PC-9 (cell line): ENCODE results near the gene HSPB7. TPM values are rescaled to one million over a fixed set of nuclear protein-coding genes. Genes with fewer than 3 reads are reported as not detected.

Experiments used
- BruUV-seq: library from RNA; stranded (reverse); fragments of 400-500 nt; replicated peaks from 2 replicates; lab custom pipeline; 2021; lab: Mats Ljungman, UMichigan
- CTCF ChIA-PET: fragments of 300-600 bp; sonication (Branson Sonifier 250); formaldehyde crosslinking; loops from one replicate; lab custom pipeline; 2022; ENCODE audit warnings: antibody characterized with exemption; lab: Charles Lee
- POLR2A ChIA-PET: fragments of 300-600 bp; sonication (Branson Sonifier 250); formaldehyde crosslinking; loops from one replicate; lab custom pipeline; 2022; ENCODE audit warnings: antibody characterized with exemption; ENCODE audit not compliant: unreplicated experiment; lab: Charles Lee
- DNase-seq, 2 experiments: peaks; one replicate each; pipeline versions ENCODE4 v3.0.0 to v3.0.0-alpha.2; 2015 to 2022; ENCODE audit warnings: mixed read lengths in 1 of 2
- H2AFZ ChIP-seq: fragments of 200-600 bp; sonication (generic); 2 replicates; pipeline ENCODE4 v1.8.1; 2017; ENCODE audit warnings: antibody characterized with exemption
- H3F3A ChIP-seq: fragments of 200-600 bp; sonication (generic); 2 replicates; pipeline ENCODE4 v1.8.1; 2017; ENCODE audit warnings: antibody characterized with exemption, mild to moderate bottlenecking, low read depth; ENCODE audit not compliant: insufficient read depth
- H3K27ac ChIP-seq: fragments of 200-600 bp; sonication (generic); 2 replicates; pipeline ENCODE4 v1.6.1; 2016; ENCODE audit warnings: mixed run types
- H3K27me3 ChIP-seq: fragments of 200-600 bp; sonication (generic); 2 replicates; pipeline ENCODE4 v1.6.1; 2016; ENCODE audit warnings: low read depth, mixed run types; ENCODE audit not compliant: insufficient read depth
- H3K36me3 ChIP-seq: fragments of 200-600 bp; sonication (generic); 2 replicates; pipeline ENCODE4 v1.6.1; 2016; ENCODE audit warnings: low read depth, mixed run types
- H3K4me1 ChIP-seq: fragments of 200-600 bp; sonication (generic); replicated peaks from 2 replicates; pipeline ENCODE4 v1.6.1; 2016; ENCODE audit warnings: mixed run types; ENCODE audit not compliant: insufficient read depth
- H3K4me2 ChIP-seq: fragments of 200-600 bp; sonication (generic); 2 replicates; pipeline ENCODE4 v1.6.1; 2017; ENCODE audit warnings: mixed run types
- H3K4me3 ChIP-seq: fragments of 200-600 bp; sonication (generic); 2 replicates; pipeline ENCODE4 v1.6.1; 2016; ENCODE audit warnings: mixed run types
- H3K79me2 ChIP-seq: fragments of 200-600 bp; sonication (generic); 2 replicates; pipeline ENCODE4 v1.6.1; 2017; ENCODE audit warnings: low read depth, mixed run types
- H3K9me2 ChIP-seq: fragments of 200-600 bp; sonication (generic); 2 replicates; pipeline ENCODE4 v1.8.1; 2017; ENCODE audit warnings: mild to moderate bottlenecking; ENCODE audit not compliant: insufficient read depth
- H3K9me3 ChIP-seq: fragments of 200-600 bp; sonication (generic); 2 replicates; pipeline ENCODE4 v1.8.1; 2016; ENCODE audit warnings: low read depth; ENCODE audit not compliant: insufficient read depth
- H4K20me1 ChIP-seq: fragments of 200-600 bp; sonication (generic); 2 replicates; pipeline ENCODE4 v1.8.1; 2017; ENCODE audit not compliant: insufficient read depth
- EZH2 ChIP-seq: fragments of 200-600 bp; sonication (generic); IDR thresholded peaks from 2 replicates; pipeline ENCODE4 v1.8.0; 2017; ENCODE audit warnings: antibody characterized with exemption, low read depth
- intact Hi-C: fragments of 100-400 bp; cut with micrococcal nuclease; formaldehyde crosslinking; loops from one replicate; pipeline ENCODE4 v1.10.0; 2022; ENCODE audit not compliant: unreplicated experiment
- total RNA-seq: library from RNA; stranded (reverse); gene quantifications from 2 replicates; pipeline ENCODE4 v1.2.3, GENCODE V29; 2021
- TF ChIP-seq, protein P1 (sequence below): fragments of 200-600 bp; sonication (generic); conservative IDR thresholded peaks from 2 replicates; pipeline ENCODE4 v1.6.1; 2017; ENCODE audit warnings: mixed run types, antibody characterized with exemption, mild to moderate bottlenecking, moderate library complexity

The HSPB7 gene
- total RNA-seq, 1 experiment from 2014 or later: not detected

DNA sequence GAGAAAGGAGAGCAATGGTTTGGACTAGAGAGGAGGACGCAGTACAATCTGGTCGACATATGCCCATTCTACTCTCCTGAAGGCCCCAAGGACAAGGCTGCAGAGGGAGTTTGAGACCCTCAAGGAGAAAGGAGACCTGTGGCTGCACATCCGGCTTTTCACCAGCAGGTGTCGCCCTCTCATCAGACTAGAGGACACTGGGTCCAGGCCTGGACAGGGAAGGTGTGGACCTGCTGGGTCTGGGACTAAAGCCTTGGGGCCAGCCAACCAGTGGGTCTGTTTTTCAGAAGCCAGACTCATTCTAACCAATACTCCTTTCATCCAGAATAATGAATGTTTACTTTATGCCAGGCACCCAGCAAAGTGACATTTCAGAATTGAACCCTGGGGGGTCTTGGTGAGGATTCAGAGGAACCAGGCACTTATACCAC lies 8.8 kb downstream of the HSPB7 start:
- TF ChIP-seq, protein P1, sequence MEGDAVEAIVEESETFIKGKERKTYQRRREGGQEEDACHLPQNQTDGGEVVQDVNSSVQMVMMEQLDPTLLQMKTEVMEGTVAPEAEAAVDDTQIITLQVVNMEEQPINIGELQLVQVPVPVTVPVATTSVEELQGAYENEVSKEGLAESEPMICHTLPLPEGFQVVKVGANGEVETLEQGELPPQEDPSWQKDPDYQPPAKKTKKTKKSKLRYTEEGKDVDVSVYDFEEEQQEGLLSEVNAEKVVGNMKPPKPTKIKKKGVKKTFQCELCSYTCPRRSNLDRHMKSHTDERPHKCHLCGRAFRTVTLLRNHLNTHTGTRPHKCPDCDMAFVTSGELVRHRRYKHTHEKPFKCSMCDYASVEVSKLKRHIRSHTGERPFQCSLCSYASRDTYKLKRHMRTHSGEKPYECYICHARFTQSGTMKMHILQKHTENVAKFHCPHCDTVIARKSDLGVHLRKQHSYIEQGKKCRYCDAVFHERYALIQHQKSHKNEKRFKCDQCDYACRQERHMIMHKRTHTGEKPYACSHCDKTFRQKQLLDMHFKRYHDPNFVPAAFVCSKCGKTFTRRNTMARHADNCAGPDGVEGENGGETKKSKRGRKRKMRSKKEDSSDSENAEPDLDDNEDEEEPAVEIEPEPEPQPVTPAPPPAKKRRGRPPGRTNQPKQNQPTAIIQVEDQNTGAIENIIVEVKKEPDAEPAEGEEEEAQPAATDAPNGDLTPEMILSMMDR: peak; percentile 94
- TF ChIP-seq EZH2: no peak
- Histone ChIP-seq H3K4me2 (no peak overlapping the region), H2AFZ (no peak overlapping the region), H3K27ac (no peak overlapping the region), H3K79me2 (no peaks in the 10 kb centered on the region), H3K9me2 (no peaks in the 10 kb centered on the region), H3K4me1 (peaks cover 5% of the 10 kb centered on the region; the same call in 1 of the 2 replicates), H3K36me3 (no peaks in the 10 kb centered on the region), H3K4me3 (no peak overlapping the region), H3K27me3 (no peaks in the 10 kb centered on the region), H3F3A (peaks cover 7% of the 10 kb centered on the region; the same call in 1 of the 2 replicates), H4K20me1 (no peaks in the 10 kb centered on the region), H3K9me3 (no peaks in the 10 kb centered on the region)
- BruUV-seq: no TSS peak
- ChIA-PET CTCF (interaction anchor here (0.8 to 1.0 kb wide), 2 partner anchors 47 to 354 kb away, joined by 4 to 5 read pairs; no protein-coding TSS in a partner anchor), POLR2A (no interaction called here)
- intact Hi-C loops: loop anchor here (1.0 to 5.0 kb wide), 5 partner anchors 23 to 233 kb away; partner anchors contain the start of gene FAM131C
- peak; percentile 43 to 69 for DNase-seq

DNA sequence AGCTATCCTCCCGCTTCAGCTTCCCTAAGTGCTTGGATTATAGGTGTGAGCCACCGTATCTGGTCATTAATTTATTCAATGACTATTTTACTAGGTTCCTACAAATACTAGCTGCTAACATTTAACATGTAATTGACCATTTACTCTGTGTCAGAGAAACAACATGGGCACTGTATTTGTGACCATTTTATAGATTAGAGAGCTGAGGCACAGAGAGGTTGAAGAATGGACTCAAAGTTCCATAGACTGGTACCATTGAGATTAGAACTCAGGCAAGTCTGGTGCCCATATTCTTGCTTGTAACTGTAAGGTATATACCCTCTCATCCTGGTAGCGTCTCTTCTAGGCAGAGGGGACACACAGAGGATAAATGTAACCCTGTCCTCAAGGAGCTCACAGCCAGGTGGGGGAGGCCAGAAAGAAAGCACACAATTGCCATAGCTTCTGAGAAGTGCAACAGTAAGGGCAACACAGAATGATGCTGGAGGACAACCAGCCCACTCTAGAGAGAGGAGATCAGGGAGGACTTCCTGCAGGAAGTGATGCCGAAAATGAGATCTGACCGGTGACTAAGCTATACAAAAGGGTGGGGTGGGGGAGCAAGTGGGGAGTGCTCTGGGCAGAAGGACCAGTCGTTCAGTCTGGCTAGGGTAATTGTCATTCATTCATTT lies 10.0 kb downstream of the HSPB7 start:
- TF ChIP-seq EZH2: no peak
- TF ChIP-seq, protein P1: no peak
- H3K79me2 ChIP-seq: no peaks in the 10 kb centered on the region
- H4K20me1 ChIP-seq: no peaks in the 10 kb centered on the region
- DNase-seq: no peak
- H3K36me3 ChIP-seq: no peaks in the 10 kb centered on the region
- H3F3A ChIP-seq: no peaks in the 10 kb centered on the region; the same call in 1 of the 2 replicates
- H3K4me2 ChIP-seq: no peak overlapping the region
- peaks cover 5% of the 10 kb centered on the region; the same call in 1 of the 2 replicates for H3K4me1 ChIP-seq
- no peak overlapping the region for H3K27ac ChIP-seq
- no peak overlapping the region for H3K4me3 ChIP-seq
- POLR2A ChIA-PET: interaction anchor here (0.6 to 0.7 kb wide), 2 partner anchors 69 to 207 kb away, joined by 3 to 5 read pairs; no protein-coding TSS in a partner anchor
- no TSS peak for BruUV-seq
- H3K9me2 ChIP-seq: no peaks in the 10 kb centered on the region
- no peak overlapping the region for H2AFZ ChIP-seq
- no peaks in the 10 kb centered on the region for H3K27me3 ChIP-seq
- H3K9me3 ChIP-seq: no peaks in the 10 kb centered on the region
- intact Hi-C loops: loop anchor here (2.0 to 5.0 kb wide), 4 partner anchors 65 to 234 kb away; partner anchors contain the start of gene FAM131C
- CTCF ChIA-PET: interaction anchor here (0.5 to 0.7 kb wide), 5 partner anchors 16 to 453 kb away, joined by 3 to 10 read pairs (median 5); no protein-coding TSS in a partner anchor

DNA sequence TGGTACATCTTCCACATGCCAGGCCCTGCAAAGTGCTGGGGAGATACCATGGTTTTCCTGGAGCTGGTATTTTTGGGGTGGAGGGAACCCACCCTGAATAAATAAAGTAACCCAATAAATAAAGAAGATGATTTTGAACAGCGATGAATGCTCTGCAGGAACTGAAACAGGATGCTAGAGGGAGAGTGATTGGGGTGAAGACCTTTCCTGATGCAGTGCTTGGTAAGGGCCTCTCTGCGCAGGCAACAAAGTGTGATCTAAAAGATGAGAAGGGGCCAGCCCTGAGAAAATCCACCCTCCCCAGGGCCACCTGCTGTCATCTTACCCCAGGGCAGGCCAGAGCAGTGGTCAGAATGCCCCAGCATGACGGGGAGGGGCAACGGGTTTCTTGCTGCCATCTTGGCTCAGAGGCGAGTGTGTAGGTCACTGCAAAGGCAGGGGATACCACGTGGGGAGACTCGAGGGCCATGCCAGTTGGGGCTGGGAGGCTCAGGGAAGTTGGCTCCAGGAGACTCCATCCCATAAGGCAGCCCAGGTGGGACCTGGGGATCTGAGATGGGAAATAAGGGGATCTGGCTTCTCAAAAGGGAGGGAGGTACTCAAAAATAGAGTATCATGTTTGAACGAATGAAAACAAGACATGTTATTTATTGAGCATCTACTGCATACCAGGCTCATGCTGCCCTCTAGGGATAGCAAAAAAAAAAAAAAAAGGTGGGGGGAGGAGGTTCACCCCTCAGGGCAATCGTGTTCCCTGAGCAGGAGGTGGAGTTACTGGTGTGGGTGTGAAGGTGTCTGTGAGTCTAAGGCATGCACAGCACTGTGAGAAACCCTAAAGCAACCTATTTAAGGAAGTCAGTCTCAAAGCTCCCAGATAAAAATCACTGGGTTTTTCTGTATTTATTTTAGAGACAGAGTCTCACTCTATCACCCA lies 11.0 kb downstream of the HSPB7 start:
- TF ChIP-seq, protein P1: no peak; the same call in 1 of the 2 replicates
- no peak for TF ChIP-seq EZH2
- Histone ChIP-seq H3K4me2 (no peak overlapping the region), H3K4me1 (no peaks in the 10 kb centered on the region; the same call in 1 of the 2 replicates), H3K4me3 (no peak overlapping the region), H3K36me3 (no peaks in the 10 kb centered on the region), H3K9me2 (no peaks in the 10 kb centered on the region), H4K20me1 (no peaks in the 10 kb centered on the region), H3K79me2 (no peaks in the 10 kb centered on the region), H3F3A (no peaks in the 10 kb centered on the region; the same call in 1 of the 2 replicates), H2AFZ (no peak overlapping the region), H3K27me3 (no peaks in the 10 kb centered on the region), H3K9me3 (no peaks in the 10 kb centered on the region), H3K27ac (no peak overlapping the region)
- CTCF ChIA-PET: interaction anchor here (0.6 to 0.7 kb wide), 2 partner anchors 206 to 244 kb away, joined by 3 to 17 read pairs; no protein-coding TSS in a partner anchor
- intact Hi-C loops: loop anchor here (2.0 to 5.0 kb wide), 2 partner anchors 214 to 235 kb away; no protein-coding TSS in a partner anchor
- peak; percentile 40 to 52 for DNase-seq
- POLR2A ChIA-PET: interaction anchor here (0.6 to 0.7 kb wide), 2 partner anchors 68 to 614 kb away, joined by 3 read pairs; no protein-coding TSS in a partner anchor
- no TSS peak for BruUV-seq
